Natural killer cell treated with Interleukin-12 subunit alpha and Interleukin-12 subunit beta and Interleukin-15 and Interleukin-18, amount 100 ng/mL, for 72 hours (primary cell): ENCODE data around the gene IFT74. TPM values are rescaled to one million over a fixed set of nuclear protein-coding genes. Genes with fewer than 3 reads are reported as not detected.
"Not testable (repeated sequence)": the region's sequence is repeated elsewhere in the genome, so short reads cannot be mapped to it uniquely, and the experiment has no call there.

Experiments used
- ATAC-seq, 2 donors: fragments of 150-1000 bp; cut with Tn5 transposase in 1 of 2; sonication (Bioruptor Pico), chemical (Tn5 transposase) in 1 of 2; 2 replicates each; pipeline ENCODE4 v1.10.0; 2021
- DNase-seq: peaks from one replicate; pipeline ENCODE4 v3.0.0; 2022; ENCODE audit warnings: low spot score
- H3K27ac Mint-ChIP-seq, 2 donors: 1 replicate in 1 of 2; 2 replicates in 1 of 2; pipeline ENCODE4 v1.8.0; 2022; ENCODE audit warnings: mixed read lengths in 2 of 2, mild to moderate bottlenecking in 1 of 2, moderate library complexity in 1 of 2
- H3K27me3 Mint-ChIP-seq, 2 donors: 1 replicate in 1 of 2; 2 replicates in 1 of 2; pipeline ENCODE4 v1.8.0; 2022; ENCODE audit warnings: mixed read lengths in 2 of 2
- H3K36me3 Mint-ChIP-seq: one replicate; pipeline ENCODE4 v1.8.0; 2022; ENCODE audit warnings: mixed read lengths
- H3K4me1 Mint-ChIP-seq, 2 donors: 1 replicate in 1 of 2; 2 replicates in 1 of 2; pipeline ENCODE4 v1.8.0; 2022; ENCODE audit warnings: low read depth in 2 of 2, mixed read lengths in 2 of 2, mild to moderate bottlenecking in 1 of 2
- H3K4me3 Mint-ChIP-seq: one replicate; pipeline ENCODE4 v1.8.0; 2022; ENCODE audit warnings: mixed read lengths
- H3K9me3 Mint-ChIP-seq: 2 replicates; pipeline ENCODE4 v1.8.0; 2022; ENCODE audit warnings: mixed read lengths
- total RNA-seq, 2 donors: library from RNA; stranded (reverse); gene quantifications; one replicate each; pipeline ENCODE4 v1.2.3, GENCODE V29; 2022

The IFT74 gene
- total RNA-seq, 2 donors from 2014 or later = 6.5 to 11.7 TPM

DNA sequence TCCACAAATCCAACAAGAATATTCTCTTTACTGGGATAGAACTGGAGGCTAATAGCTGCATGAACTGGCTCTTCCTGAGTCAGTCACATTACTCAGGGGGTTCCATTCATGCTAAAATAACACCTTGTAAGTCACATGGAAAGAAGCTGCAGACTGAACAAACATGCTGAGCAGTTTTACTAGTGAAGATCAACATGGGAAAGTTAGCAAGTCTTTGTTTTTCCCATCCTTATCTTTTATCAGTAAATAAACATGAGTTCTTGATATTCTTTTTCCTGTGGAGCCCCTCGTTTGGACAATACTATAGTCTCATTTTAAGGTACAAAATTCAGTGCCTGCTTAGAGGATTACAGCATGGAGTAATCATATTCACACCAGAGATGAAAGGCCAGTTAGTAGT, 109.1 kb downstream of the IFT74 start:
- ATAC-seq (no peak), DNase-seq (no peak)
- H3K27me3 Mint-ChIP-seq = no peaks in the 10 kb centered on the region
- no peaks in the 10 kb centered on the region for H3K9me3 Mint-ChIP-seq
- H3K4me1 Mint-ChIP-seq = no peaks in the 10 kb centered on the region
- no peaks in the 10 kb centered on the region for H3K36me3 Mint-ChIP-seq
- no peak overlapping the region for H3K4me3 Mint-ChIP-seq
- no peak overlapping the region for H3K27ac Mint-ChIP-seq

DNA sequence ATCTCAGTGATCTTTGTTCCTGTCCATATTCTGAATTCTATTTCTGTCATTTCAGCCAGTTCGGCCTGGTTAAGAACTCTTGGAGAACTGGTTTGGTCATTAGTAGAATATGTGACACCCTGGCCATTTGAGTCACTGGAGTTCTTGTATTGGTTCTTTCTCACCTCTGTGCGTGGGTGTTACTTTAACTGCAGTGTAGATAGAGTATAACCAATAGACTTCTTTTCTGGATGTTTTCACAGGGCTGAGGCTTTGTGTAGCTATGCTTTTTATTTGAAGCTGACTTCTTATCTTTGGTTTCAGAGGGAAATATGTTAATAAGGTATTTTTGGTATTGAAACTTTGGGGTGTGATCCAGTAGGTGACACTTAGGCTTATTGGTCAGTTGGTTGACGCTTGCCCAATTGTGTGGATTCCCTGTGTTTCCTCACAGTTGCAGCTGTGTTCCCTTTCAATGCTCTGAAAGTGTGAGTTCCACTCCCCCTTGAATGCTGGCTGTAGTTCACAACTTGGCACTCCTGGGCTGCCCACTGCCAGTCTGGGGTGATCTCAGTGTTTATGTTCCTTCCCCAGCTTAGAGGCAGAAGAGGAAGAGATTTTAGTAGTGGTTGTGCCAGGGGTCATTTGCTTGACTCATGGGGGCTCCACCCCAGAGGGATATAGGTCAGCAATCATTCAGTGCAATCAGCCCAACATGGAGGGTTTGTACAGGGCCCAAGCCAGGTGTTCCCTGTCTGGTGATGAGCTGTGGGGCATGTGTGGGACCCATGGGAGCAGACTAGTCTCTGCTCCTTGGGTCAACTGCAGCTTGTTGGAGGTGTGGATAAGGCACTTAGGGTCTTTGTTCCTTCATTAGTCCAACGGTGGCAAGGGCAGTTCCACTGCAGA, 117.9 kb downstream of the IFT74 start:
- H3K27me3 Mint-ChIP-seq = no peaks in the 10 kb centered on the region
- peak; percentile 64 for DNase-seq
- no peak overlapping the region for H3K4me3 Mint-ChIP-seq
- H3K27ac Mint-ChIP-seq = peak overlapping the region in 1 of 2 donors; percentile 84
- H3K9me3 Mint-ChIP-seq = peaks cover 7% of the 10 kb centered on the region
- peaks cover 7 to 9% of the 10 kb centered on the region in 2 donors for H3K4me1 Mint-ChIP-seq
- peak; percentile 48 to 85 for ATAC-seq
- H3K36me3 Mint-ChIP-seq = peaks cover 7% of the 10 kb centered on the region

GRCh38 chr9:27078685-27079084, 122.5 kb downstream of the IFT74 start:
- Mint-ChIP-seq H3K27ac (no peak overlapping the region), H3K36me3 (peaks cover 3% of the 10 kb centered on the region), H3K4me1 (peaks cover 4 to 6% of the 10 kb centered on the region in 2 donors), H3K27me3 (no peaks in the 10 kb centered on the region), H3K4me3 (no peak overlapping the region), H3K9me3 (peaks cover 4% of the 10 kb centered on the region)
- ATAC-seq = no peak
- no peak for DNase-seq

- Mint-ChIP-seq H3K4me1 (no peaks in the 10 kb centered on the region), H3K9me3 (no peaks in the 10 kb centered on the region), H3K4me3 (no peak overlapping the region), H3K27ac (no peak overlapping the region), H3K27me3 (no peaks in the 10 kb centered on the region), H3K36me3 (no peaks in the 10 kb centered on the region)
- ATAC-seq (no peak), DNase-seq (no peak)
Observed at GRCh38 chr9:27085456-27085855, 129.2 kb downstream of the IFT74 start.

DNA sequence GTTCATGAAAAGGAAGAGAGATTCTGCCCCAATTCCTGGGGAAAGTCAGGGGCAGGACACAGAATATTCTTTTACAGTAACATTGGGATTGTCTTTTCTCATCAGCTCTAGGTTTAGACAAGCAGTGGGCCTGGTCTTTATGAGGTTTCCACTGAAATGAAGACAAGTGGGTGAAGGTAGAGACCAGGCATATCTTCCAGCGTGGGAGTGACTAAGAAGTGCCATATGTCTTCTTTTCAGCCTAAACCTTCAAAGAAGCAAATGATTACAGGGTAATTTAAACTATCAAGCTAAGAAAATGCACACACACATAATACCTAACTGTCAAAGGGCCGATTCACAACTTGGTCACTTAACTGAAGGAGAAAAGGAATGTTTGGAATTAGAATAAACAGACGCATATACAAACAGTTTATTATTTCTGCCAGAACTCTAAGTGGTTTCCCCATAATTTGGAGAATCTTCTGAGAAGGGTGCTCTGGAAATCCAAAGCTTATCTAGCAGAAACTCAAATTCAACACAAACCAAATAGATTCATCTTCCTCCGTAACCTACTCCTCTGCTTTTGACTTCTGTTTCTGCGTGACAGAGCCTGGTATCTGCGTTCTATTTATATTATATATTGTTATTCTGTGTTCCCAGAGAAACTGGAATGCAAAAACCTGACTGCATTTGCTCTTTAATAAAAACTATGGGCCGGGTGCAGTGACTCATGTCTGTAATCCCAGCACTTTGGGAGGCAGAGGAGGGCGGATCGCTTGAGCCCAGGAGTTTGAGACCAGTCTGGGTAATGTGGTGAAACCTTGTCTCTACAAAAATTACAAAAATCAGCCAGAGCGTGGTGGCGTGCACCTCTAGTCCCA, 130.8 kb downstream of the IFT74 start:
- no peaks in the 10 kb centered on the region for H3K9me3 Mint-ChIP-seq
- no peaks in the 10 kb centered on the region for H3K4me1 Mint-ChIP-seq
- no peak overlapping the region for H3K27ac Mint-ChIP-seq
- no peaks in the 10 kb centered on the region for H3K27me3 Mint-ChIP-seq
- no peaks in the 10 kb centered on the region for H3K36me3 Mint-ChIP-seq
- DNase-seq = no peak
- no peak overlapping the region for H3K4me3 Mint-ChIP-seq
- ATAC-seq = no peak

DNA sequence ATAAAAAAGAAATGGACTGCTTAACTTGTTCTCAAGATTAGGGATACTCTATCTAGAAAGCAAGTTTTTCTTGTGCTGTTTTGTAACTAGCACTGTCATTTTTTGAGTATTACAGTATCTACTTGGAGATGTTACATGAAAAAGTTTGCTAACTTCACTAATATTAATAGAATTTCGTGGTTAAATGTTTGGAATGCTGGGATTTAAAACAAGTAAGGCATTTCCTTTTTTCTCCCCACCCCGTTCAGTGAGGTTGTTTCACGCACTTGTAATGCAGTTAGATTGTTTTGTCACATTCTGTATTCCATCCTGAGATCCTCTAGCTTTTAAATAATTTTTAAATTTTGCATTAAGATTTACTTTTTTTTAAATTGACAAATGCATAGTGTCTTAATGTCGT, 132.8 kb downstream of the IFT74 start:
- H3K36me3 Mint-ChIP-seq = no peaks in the 10 kb centered on the region
- DNase-seq (no peak), ATAC-seq (no peak)
- no peaks in the 10 kb centered on the region for H3K9me3 Mint-ChIP-seq
- peaks cover 2 to 5% of the 10 kb centered on the region in 2 donors for H3K27me3 Mint-ChIP-seq
- no peak overlapping the region for H3K27ac Mint-ChIP-seq
- H3K4me1 Mint-ChIP-seq = no peaks in the 10 kb centered on the region
- no peak overlapping the region for H3K4me3 Mint-ChIP-seq

- DNase-seq = no peak
- H3K27ac Mint-ChIP-seq = no peak overlapping the region
- no peak for ATAC-seq
- no peaks in the 10 kb centered on the region for H3K4me1 Mint-ChIP-seq
- H3K4me3 Mint-ChIP-seq = no peak overlapping the region
- H3K27me3 Mint-ChIP-seq = peaks cover 5 to 12% of the 10 kb centered on the region in 2 donors
- no peaks in the 10 kb centered on the region for H3K36me3 Mint-ChIP-seq
- no peaks in the 10 kb centered on the region for H3K9me3 Mint-ChIP-seq
Observed at GRCh38 chr9:27089706-27090105, 133.5 kb downstream of the IFT74 start.

DNA sequence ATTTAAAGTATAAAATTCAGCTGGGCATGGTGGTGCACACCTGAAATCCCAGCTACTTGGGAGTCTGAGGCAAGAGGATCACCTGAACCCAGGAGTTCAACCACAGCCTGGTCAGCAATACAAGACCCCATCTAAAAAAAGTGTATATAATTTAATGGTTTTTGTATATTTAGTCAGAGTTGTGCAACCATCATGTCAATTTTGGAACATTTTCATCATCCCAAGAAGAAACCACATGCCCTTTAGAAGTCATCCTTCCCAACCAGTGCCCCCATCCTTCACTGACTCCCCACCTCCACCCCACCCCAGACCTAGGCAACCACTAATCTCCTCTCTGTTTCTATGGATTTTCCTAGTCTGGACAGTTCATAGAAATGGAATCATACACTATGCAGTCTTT, 134.0 kb downstream of the IFT74 start:
- Mint-ChIP-seq H3K9me3 (no peaks in the 10 kb centered on the region), H3K4me1 (no peaks in the 10 kb centered on the region), H3K27me3 (peaks cover 5 to 15% of the 10 kb centered on the region in 2 donors), H3K36me3 (no peaks in the 10 kb centered on the region), H3K27ac (no peak overlapping the region), H3K4me3 (no peak overlapping the region)
- DNase-seq (no peak), ATAC-seq (no peak)

GRCh38 chr9:27090711-27091110, 134.5 kb downstream of the IFT74 start:
- Mint-ChIP-seq H3K27ac (no peak overlapping the region), H3K4me3 (no peak overlapping the region), H3K4me1 (no peaks in the 10 kb centered on the region), H3K27me3 (peaks cover 7 to 17% of the 10 kb centered on the region in 2 donors), H3K36me3 (no peaks in the 10 kb centered on the region), H3K9me3 (no peaks in the 10 kb centered on the region)
- no peak for ATAC-seq
- no peak for DNase-seq

DNA sequence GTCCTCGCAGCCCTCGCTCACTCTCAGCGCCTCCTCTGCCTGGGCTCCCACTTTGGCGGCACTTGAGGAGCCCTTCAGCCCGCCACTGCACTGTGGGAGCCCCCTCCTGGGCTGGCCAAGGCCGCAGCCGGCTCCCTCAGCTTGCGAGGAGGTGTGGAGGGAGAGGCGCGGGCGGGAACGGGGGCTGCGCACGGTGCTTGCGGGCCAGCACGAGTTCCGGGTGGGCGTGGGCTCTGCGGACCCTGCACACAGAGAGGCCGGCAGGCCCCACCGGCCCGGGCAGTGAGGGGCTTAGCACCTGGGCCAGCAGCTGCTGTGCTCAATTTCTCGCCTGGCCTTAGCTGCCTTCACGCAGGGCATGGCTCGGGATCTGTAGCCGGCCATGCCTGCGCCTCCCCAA, 136.3 kb downstream of the IFT74 start:
- peaks cover 12 to 29% of the 10 kb centered on the region in 2 donors for H3K27me3 Mint-ChIP-seq
- H3K4me1 Mint-ChIP-seq, H3K27ac Mint-ChIP-seq, H3K36me3 Mint-ChIP-seq, H3K9me3 Mint-ChIP-seq, H3K4me3 Mint-ChIP-seq, ATAC-seq, DNase-seq: not testable (repeated sequence)

- H3K9me3 Mint-ChIP-seq, ATAC-seq, H3K4me3 Mint-ChIP-seq, H3K36me3 Mint-ChIP-seq, H3K4me1 Mint-ChIP-seq, DNase-seq, H3K27ac Mint-ChIP-seq: not testable (repeated sequence)
- H3K27me3 Mint-ChIP-seq = peaks cover 12 to 29% of the 10 kb centered on the region in 2 donors
Observed at GRCh38 chr9:27093384-27094067, 137.3 kb downstream of the IFT74 start.

- Mint-ChIP-seq H3K27ac (no peak overlapping the region), H3K4me3 (no peak overlapping the region), H3K36me3 (no peaks in the 10 kb centered on the region), H3K4me1 (no peaks in the 10 kb centered on the region), H3K27me3 (peaks cover 12 to 29% of the 10 kb centered on the region in 2 donors), H3K9me3 (peaks cover 8% of the 10 kb centered on the region)
- DNase-seq (no peak), ATAC-seq (no peak)
Observed at GRCh38 chr9:27094640-27095298, 138.6 kb downstream of the IFT74 start.

GRCh38 chr9:27107241-27107640, 151.0 kb downstream of the IFT74 start:
- DNase-seq (no peak), ATAC-seq (no peak)
- peaks cover 2% of the 10 kb centered on the region for H3K9me3 Mint-ChIP-seq
- H3K27ac Mint-ChIP-seq = no peak overlapping the region
- H3K27me3 Mint-ChIP-seq = no peaks in the 10 kb centered on the region
- no peaks in the 10 kb centered on the region for H3K4me1 Mint-ChIP-seq
- H3K36me3 Mint-ChIP-seq = no peaks in the 10 kb centered on the region
- H3K4me3 Mint-ChIP-seq = no peak overlapping the region
